Cardiac septum (tissue), 1 donor: ENCODE data around the gene KRT80. TPM values are rescaled to one million over a fixed set of nuclear protein-coding genes. Genes with fewer than 3 reads are reported as not detected.

Experiments
- DNase-seq: peaks from one replicate; pipeline ENCODE4 v3.0.0-alpha.2; 2020; ENCODE audit warnings: low spot score
- intact Hi-C: fragments of 100-400 bp; cut with DNase I; formaldehyde crosslinking; loops from one replicate; pipeline ENCODE4 v1.14.0; 2022
- total RNA-seq: library from RNA; stranded (reverse); fragmentation: NEBNext Ultra II Directional; extraction: Animal tissue kit (Norgen Biotek cat#: 25700); gene quantifications from one replicate; pipeline ENCODE4 v1.2.1, GENCODE V29; 2021
- donor health status: DM: no; HTN: no; CAD: no.

KRT80 gene
- total RNA-seq, 1 donor from 2014 or later = 1.2 TPM

DNA sequence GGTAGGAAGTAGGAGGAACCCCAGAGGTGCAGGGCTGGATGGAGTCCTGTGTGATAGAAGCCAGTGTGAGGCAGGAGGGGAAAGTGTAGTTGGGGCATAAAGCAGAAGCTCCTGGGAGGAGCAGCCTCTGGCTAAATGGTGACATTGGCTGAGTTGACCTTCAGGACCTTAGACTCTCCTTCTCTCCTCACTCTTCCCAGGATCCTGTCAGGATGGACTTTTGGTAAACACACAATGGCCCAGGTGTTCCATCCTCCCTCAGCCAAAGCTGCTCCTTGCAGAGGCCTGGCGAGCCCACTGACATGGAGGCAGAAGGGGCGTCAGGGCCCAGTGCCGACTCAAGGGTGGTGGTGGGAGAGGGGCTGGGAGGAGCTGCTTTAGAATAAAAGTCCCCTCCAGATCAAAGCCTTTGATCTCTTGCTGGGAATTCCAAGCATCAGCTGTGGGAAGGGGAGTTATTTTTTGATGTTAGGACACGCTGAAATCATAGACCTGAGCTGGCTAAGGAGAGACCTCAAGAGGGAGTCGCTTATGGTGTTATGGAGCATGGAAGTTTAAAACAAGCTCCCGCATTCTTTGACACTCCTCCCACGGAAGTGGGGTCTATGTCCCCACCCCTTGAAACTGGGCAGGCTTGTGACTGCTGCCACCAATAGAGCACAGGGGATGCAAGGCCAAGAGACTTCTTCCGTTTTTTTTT lies 68.2 kb downstream of the KRT80 start:
- peak; percentile 20 for DNase-seq
- intact Hi-C loops = loop anchor here (5.0 kb wide), 1 partner anchor 121 kb away; no protein-coding TSS in a partner anchor

DNA sequence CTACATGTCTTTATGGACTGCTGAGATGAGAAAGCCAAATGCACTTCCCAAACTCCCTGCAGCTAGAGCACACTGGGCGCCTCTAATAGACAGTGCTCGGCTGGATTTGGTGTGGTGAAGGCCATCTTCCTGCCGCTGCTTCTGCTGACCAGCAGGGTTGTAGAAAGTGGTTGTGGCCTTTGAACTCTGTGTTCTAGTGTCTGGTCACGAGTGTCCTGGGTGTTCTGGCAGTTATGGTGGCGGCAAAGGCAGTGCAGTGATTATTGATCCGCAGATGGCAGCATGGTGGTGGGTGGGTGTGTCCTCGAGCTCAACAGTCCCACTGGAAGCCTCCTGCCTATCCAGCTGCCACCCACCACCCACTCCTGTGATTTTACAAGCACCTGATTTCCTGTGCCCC lies 68.9 kb downstream of the KRT80 start:
- intact Hi-C loops = loop anchor here (5.0 kb wide), 1 partner anchor 121 kb away; no protein-coding TSS in a partner anchor
- no peak for DNase-seq

GRCh38 chr12:52122540-52122871 lies 69.3 kb downstream of the KRT80 start:
- no peak for DNase-seq
- intact Hi-C loops = loop anchor here (5.0 kb wide), 1 partner anchor 120 kb away; no protein-coding TSS in a partner anchor

- intact Hi-C loops = loop anchor here (5.0 kb wide), 1 partner anchor 120 kb away; no protein-coding TSS in a partner anchor
- peak; percentile 78 for DNase-seq
These were observed 69.8 kb downstream of the KRT80 start for GRCh38 chr12:52121824-52122539.

- no peak for DNase-seq
- intact Hi-C loops = loop anchor here (5.0 kb wide), 1 partner anchor 119 kb away; no protein-coding TSS in a partner anchor
These were observed 70.6 kb downstream of the KRT80 start for GRCh38 chr12:52120951-52121823.

GRCh38 chr12:52119398-52120254 lies 72.2 kb downstream of the KRT80 start:
- intact Hi-C loops = loop anchor here (5.0 kb wide), 1 partner anchor 117 kb away; no protein-coding TSS in a partner anchor
- DNase-seq = no peak

Other genes starting within 250 kb of the KRT80 start
- gene ACVR1B, start 240.3 kb downstream of the KRT80 start, total RNA-seq = 9.3 TPM
- gene TAMALIN, start 185.1 kb downstream of the KRT80 start, total RNA-seq = 27.5 TPM
- 76.3 TPM for gene NR4A1, start 140.6 kb downstream of the KRT80 start, total RNA-seq
- gene ATG101, start 122.0 kb downstream of the KRT80 start, total RNA-seq = 23.2 TPM
- not detected for gene SMIM41, start 112.3 kb downstream of the KRT80 start, total RNA-seq
- gene KRT7, start 41.2 kb upstream of the KRT80 start, total RNA-seq = 1.2 TPM
- gene KRT86, start 82.6 kb upstream of the KRT80 start, total RNA-seq = not detected
- not detected for gene KRT81, start 99.5 kb upstream of the KRT80 start, total RNA-seq
- not detected for gene KRT83, start 129.4 kb upstream of the KRT80 start, total RNA-seq
- not detected for gene KRT85, start 175.5 kb upstream of the KRT80 start, total RNA-seq
- gene KRT84, start 193.6 kb upstream of the KRT80 start, total RNA-seq = not detected
- not detected for gene KRT82, start 214.3 kb upstream of the KRT80 start, total RNA-seq
- not detected for gene KRT75, start 242.4 kb upstream of the KRT80 start, total RNA-seq